VCaP (cell line): ENCODE measurements around the gene HERC6.
"Not testable (repeated sequence)": the region's sequence is repeated elsewhere in the genome, so short reads cannot be mapped to it uniquely, and the experiment has no call there.

ENCODE experiments used
- H3K27ac ChIP-seq: fragments of 450-650 bp; 2 replicates; pipeline ENCODE4 v1.5.1; 2017
- TF ChIP-seq, protein P1 (sequence below): fragments of 450-650 bp; conservative IDR thresholded peaks from 2 replicates; pipeline ENCODE4 v1.5.1; 2017; ENCODE audit warnings: mild to moderate bottlenecking, moderate library complexity

The HERC6 gene

DNA sequence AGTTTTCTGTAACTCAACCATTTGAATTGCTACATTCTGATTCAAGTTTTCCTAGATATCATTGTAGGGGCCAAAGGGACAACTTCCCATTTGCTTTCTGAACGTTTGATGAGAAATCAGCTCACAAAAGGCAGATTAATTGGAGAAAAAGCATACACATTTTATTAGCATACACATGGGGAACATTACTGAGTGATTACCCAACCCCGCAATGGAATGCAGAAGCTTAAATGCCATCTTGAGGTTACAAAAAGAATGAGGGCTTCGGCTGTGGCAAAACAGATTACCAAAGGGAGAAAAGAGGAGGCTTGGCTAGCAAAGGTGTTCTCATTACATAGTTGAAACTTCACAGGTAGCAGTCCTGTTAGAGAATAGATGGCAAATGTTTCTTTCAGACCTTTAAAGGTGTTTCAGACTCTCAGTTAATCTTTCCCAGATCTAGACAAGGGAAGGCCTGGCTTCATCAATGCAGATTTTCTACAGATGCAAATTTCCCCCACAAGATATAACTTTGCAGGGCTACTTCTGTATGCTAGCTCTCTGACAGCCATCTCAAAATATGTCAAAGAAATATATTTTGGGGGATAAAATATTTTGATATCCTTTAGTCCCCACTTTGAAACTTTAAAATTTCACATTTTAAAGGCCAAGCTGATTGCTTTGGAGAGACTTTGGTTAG, 26.5 kb upstream of the HERC6 start:
- TF ChIP-seq, protein P1, sequence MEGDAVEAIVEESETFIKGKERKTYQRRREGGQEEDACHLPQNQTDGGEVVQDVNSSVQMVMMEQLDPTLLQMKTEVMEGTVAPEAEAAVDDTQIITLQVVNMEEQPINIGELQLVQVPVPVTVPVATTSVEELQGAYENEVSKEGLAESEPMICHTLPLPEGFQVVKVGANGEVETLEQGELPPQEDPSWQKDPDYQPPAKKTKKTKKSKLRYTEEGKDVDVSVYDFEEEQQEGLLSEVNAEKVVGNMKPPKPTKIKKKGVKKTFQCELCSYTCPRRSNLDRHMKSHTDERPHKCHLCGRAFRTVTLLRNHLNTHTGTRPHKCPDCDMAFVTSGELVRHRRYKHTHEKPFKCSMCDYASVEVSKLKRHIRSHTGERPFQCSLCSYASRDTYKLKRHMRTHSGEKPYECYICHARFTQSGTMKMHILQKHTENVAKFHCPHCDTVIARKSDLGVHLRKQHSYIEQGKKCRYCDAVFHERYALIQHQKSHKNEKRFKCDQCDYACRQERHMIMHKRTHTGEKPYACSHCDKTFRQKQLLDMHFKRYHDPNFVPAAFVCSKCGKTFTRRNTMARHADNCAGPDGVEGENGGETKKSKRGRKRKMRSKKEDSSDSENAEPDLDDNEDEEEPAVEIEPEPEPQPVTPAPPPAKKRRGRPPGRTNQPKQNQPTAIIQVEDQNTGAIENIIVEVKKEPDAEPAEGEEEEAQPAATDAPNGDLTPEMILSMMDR: no peak
- H3K27ac ChIP-seq: no peak overlapping the region

DNA sequence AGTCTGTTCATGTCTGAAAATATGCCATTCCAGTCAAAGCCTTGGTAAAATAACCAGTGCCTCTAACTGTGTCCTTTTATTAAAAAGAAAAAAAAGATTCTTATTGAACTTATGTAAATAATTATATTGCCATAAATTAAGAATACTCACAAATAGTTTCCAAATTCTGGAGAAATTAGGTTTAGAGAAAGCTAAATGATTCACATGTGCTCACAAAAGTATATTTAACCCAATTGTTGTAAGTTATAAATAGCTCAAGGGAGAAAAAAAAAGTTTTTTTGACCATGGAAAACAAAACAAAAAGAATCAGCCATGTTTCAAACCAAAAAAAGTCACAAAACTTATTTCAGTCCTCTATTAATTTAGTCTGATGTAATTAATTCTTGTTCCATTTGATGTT, 25.3 kb upstream of the HERC6 start:
- H3K27ac ChIP-seq: no peak overlapping the region

DNA sequence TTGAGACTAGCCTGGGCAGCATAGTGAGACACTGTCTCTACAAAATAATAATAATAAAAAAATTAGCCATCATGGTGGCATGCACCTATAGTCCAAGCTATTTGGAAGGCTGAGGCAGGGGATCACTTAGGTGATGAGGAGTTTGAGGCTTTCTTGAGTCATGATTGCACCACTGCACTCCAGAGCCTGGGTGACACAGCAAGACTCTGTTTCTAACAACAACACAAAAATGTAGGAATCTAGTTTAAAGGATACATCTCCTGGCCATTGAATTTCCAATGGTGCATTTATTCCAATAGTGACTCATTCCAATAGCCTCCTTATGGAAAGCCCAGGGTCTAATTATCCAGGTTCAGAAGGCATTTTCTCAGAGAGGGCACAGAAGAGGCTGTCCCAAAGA, 21.9 kb upstream of the HERC6 start:
- TF ChIP-seq, protein P1: no peak
- no peak overlapping the region for H3K27ac ChIP-seq

More for the DNA sequence above, 25.3 kb upstream of the HERC6 start:
- TF ChIP-seq, protein P1: no peak

DNA sequence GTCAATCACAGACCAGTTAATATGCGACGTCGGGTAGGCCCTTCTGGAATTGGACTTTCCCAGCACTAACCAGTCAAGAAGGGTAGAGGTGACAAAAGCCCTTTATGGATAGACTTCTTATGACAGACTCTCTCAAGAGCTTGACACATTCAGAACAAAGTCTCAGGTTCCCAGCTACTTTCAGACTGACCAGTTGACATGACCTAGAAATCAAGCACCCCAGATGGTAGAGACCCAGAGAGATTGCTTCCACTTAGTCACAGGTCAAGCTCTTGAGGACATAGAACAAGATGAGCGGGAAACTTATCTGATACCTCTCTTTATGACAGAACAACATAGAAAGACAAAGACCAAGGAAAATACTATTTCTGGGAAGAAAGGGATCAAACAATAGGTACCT, 21.4 kb upstream of the HERC6 start:
- TF ChIP-seq, protein P1: no peak
- H3K27ac ChIP-seq: no peak overlapping the region

DNA sequence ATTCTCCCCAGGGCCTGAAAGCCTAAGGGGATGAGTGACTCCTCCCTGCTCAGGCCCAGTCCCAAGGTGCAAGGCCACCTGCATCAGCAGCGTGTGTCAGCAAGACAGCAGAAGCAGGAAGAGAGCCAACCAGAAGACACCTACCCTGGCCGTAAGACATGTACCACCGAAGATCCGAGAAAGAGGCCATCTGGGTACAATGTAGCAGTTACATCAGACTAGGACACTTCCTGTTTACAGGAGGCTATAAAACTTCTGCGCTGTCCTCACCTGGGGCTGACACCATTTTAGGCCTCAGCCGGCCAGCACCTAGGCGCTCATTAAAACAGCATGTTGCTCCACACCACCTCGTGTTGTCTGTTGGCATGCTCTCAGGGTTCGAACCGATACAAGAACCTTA, 19.1 kb upstream of the HERC6 start:
- TF ChIP-seq, protein P1: no peak

DNA sequence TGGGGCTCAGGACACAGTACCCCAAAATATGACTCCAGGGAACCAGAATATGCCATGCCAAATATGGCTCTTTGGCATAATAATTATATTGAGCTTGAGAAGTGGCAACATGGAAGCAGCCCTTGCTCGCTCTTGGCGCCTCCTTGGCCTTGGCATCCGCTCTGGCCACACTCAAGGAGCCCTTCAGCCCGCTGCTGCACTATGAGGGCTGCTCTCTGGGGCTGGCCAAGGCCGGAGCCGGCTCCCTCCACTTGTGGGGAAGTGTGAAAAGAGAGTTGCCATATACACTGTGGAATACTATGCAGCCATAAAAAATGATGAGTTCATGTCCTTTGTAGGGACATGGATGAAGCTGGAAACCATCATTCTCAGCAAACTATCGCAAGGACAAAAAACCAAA, 18.4 kb upstream of the HERC6 start:
- no peak overlapping the region for H3K27ac ChIP-seq
- TF ChIP-seq, protein P1: no peak

More for the DNA sequence above, 19.1 kb upstream of the HERC6 start:
- H3K27ac ChIP-seq: no peak overlapping the region

DNA sequence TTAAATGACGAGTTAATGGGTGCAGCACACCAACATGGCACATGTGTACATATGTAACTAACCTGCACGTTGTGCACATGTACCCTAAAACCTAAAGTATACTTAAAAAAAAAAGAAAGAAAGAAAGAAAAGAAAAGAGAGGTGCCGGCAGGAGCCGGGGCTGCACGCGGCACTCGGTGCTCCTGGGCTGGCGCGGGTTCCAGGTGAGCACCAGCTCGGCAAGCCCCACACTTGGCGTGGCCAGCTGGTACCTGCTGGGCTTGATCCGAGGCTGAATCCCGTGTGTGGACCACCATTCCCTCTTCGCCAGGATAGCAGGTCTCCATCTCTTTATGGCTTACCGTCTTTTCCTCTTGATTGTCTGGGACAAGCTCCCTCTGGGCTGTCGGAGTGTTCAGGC, 17.9 kb upstream of the HERC6 start:
- TF ChIP-seq, protein P1: no peak
- no peak overlapping the region for H3K27ac ChIP-seq

DNA sequence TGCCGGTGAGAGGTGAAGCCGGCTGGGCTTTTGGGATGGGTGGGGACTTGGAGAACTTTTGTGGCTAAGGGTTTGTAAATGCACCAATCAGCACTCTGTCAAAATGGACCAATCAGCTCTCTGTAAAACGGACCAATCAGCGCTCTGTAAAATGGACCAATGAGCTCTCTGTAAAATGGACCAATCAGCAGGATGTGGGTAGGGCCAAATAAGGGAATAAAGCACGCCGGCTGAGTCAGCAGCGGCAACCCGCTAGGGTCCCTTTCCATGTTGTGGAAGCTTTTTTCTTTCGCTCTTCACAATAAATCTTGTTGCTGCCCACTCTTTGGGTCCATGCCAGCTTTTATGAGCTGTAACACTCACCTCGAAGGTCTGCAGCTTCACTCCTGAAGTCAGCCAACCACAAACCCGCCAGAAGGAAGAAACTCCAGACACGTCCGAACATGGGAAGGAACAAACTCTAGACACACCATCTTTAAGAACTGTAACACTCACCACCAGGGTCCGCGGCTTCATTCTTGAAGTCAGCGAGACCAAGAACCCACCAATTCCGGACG, 17.4 kb upstream of the HERC6 start:
- not testable (repeated sequence) for H3K27ac ChIP-seq
